ENCODE measurements around the gene SAMSN1. TPM values are rescaled to one million over a fixed set of nuclear protein-coding genes. Genes with fewer than 3 reads are reported as not detected.
"Not testable (repeated sequence)": the region's sequence is repeated elsewhere in the genome, so short reads cannot be mapped to it uniquely, and the experiment has no call there.

SAMSN1 gene
- total RNA-seq, 3 donors from 2014 or later (not counting 1 experiment from before 2014, with no cell fraction given): 17.7 to 101 (median 18.2) TPM

- no peaks in the 10 kb centered on the region for H3K9me3 Mint-ChIP-seq
- H3K4me3 Mint-ChIP-seq: no peak overlapping the region
- no peak overlapping the region for H3K27ac ChIP-seq (ENCODE audit: low read length)
- H3K36me3 ChIP-seq (ENCODE audit: control insufficient read depth, insufficient read depth, low read length): no peaks in the 10 kb centered on the region
- H3K4me1 ChIP-seq (ENCODE audit: control insufficient read depth, insufficient read depth, low read length): peaks cover 2% of the 10 kb centered on the region
- intact Hi-C loops (cut with micrococcal nuclease): no loop called here
- ATAC-seq (no peak), DNase-seq (peak in 1 of 2 donors; percentile 52)
- H3K4me1 Mint-ChIP-seq: peaks cover 19 to 24% of the 10 kb centered on the region in 2 donors
- no peak for TF ChIP-seq CTCF (IDR thresholded peaks at IDR 0.05)
- H3K27me3 ChIP-seq (ENCODE audit: control insufficient read depth, insufficient read depth, low read length): no peaks in the 10 kb centered on the region
- H3K27me3 Mint-ChIP-seq (ENCODE audit: low read depth in 2 of 2): no peaks in the 10 kb centered on the region
- no peak overlapping the region for H3K4me3 ChIP-seq (ENCODE audit: low read length)
- peak overlapping the region in 1 of 2 donors; percentile 46 for H3K27ac Mint-ChIP-seq
- 9% methylated on average over 1 of the region's 3 CpGs for WGBS (ENCODE audit: insufficient coverage)
- no peaks in the 10 kb centered on the region for H3K36me3 Mint-ChIP-seq
- no peaks in the 10 kb centered on the region for H3K9me3 ChIP-seq (ENCODE audit: control insufficient read depth, insufficient read depth, low read length)
Observed at GRCh38 chr21:14550135-14550534, 4.0 kb upstream of the SAMSN1 start.

GRCh38 chr21:14548779-14549178, 2.7 kb upstream of the SAMSN1 start:
- Histone ChIP-seq H3K9me3 (ENCODE audit: control insufficient read depth, insufficient read depth, low read length) (no peaks in the 10 kb centered on the region), H3K4me3 (ENCODE audit: low read length) (no peak overlapping the region), H3K27ac (ENCODE audit: low read length) (no peak overlapping the region), H3K4me1 (ENCODE audit: control insufficient read depth, insufficient read depth, low read length) (peaks cover 7% of the 10 kb centered on the region), H3K36me3 (ENCODE audit: control insufficient read depth, insufficient read depth, low read length) (no peaks in the 10 kb centered on the region), H3K27me3 (ENCODE audit: control insufficient read depth, insufficient read depth, low read length) (no peaks in the 10 kb centered on the region)
- WGBS (ENCODE audit: insufficient coverage): 100% methylated on average over 1 of the region's 2 CpGs
- Mint-ChIP-seq H3K27me3 (ENCODE audit: low read depth in 2 of 2) (no peaks in the 10 kb centered on the region), H3K27ac (peak overlapping the region in 1 of 2 donors; percentile 46), H3K36me3 (no peaks in the 10 kb centered on the region), H3K4me3 (no peak overlapping the region), H3K9me3 (no peaks in the 10 kb centered on the region), H3K4me1 (peaks cover 25 to 32% of the 10 kb centered on the region in 2 donors)
- intact Hi-C loops (cut with micrococcal nuclease): loop anchor here (5.0 kb wide), 2 partner anchors 44 to 166 kb away; partner anchors contain the start of gene HSPA13
- TF ChIP-seq CTCF (IDR thresholded peaks at IDR 0.05): no peak
- DNase-seq (peak in 1 of 2 donors; percentile 9), ATAC-seq (peak in 1 of 3 donors; percentile 64)

- intact Hi-C loops (cut with micrococcal nuclease): loop anchor here (5.0 kb wide), 2 partner anchors 44 to 166 kb away; partner anchors contain the start of gene HSPA13
- H3K4me3 Mint-ChIP-seq: no peak overlapping the region
- TF ChIP-seq CTCF (IDR thresholded peaks at IDR 0.05): no peak
- no peaks in the 10 kb centered on the region for H3K27me3 ChIP-seq (ENCODE audit: control insufficient read depth, insufficient read depth, low read length)
- no peaks in the 10 kb centered on the region for H3K9me3 Mint-ChIP-seq
- peaks cover 7% of the 10 kb centered on the region for H3K4me1 ChIP-seq (ENCODE audit: control insufficient read depth, insufficient read depth, low read length)
- H3K27ac Mint-ChIP-seq: peak overlapping the region in 1 of 2 donors; percentile 46
- H3K36me3 ChIP-seq (ENCODE audit: control insufficient read depth, insufficient read depth, low read length): no peaks in the 10 kb centered on the region
- no peak overlapping the region for H3K4me3 ChIP-seq (ENCODE audit: low read length)
- no peak for ATAC-seq
- WGBS (ENCODE audit: insufficient coverage): no CpG with 5 or more reads among the region's 3 CpGs
- no peaks in the 10 kb centered on the region for H3K27me3 Mint-ChIP-seq (ENCODE audit: low read depth in 2 of 2)
- peaks cover 27 to 38% of the 10 kb centered on the region in 2 donors for H3K4me1 Mint-ChIP-seq
- H3K36me3 Mint-ChIP-seq: no peaks in the 10 kb centered on the region
- no peak overlapping the region for H3K27ac ChIP-seq (ENCODE audit: low read length)
- H3K9me3 ChIP-seq (ENCODE audit: control insufficient read depth, insufficient read depth, low read length): no peaks in the 10 kb centered on the region
- peak in 1 of 2 donors; percentile 55 for DNase-seq
Observed at GRCh38 chr21:14547834-14548513, 1.9 kb upstream of the SAMSN1 start.

GRCh38 chr21:14546719-14547118, 604 bp upstream of the SAMSN1 start:
- Mint-ChIP-seq H3K4me1 (peaks cover 39 to 44% of the 10 kb centered on the region in 2 donors), H3K27ac (peak overlapping the region; percentile 85 to 96)
- H3K27me3 ChIP-seq (ENCODE audit: control insufficient read depth, insufficient read depth, low read length); H3K4me3 ChIP-seq (ENCODE audit: low read length); H3K4me3 Mint-ChIP-seq; H3K36me3 Mint-ChIP-seq; H3K9me3 ChIP-seq (ENCODE audit: control insufficient read depth, insufficient read depth, low read length); H3K36me3 ChIP-seq (ENCODE audit: control insufficient read depth, insufficient read depth, low read length); H3K27me3 Mint-ChIP-seq (ENCODE audit: low read depth in 2 of 2); H3K27ac ChIP-seq (ENCODE audit: low read length); ATAC-seq; DNase-seq; H3K9me3 Mint-ChIP-seq: not testable (repeated sequence)
- intact Hi-C loops (cut with micrococcal nuclease): loop anchor here (1.0 to 5.0 kb wide), 4 partner anchors 12 to 164 kb away; partner anchors contain the start of gene HSPA13
- peaks cover 13% of the 10 kb centered on the region for H3K4me1 ChIP-seq (ENCODE audit: control insufficient read depth, insufficient read depth, low read length)
- 94% methylated on average over 4 of the region's 7 CpGs for WGBS (ENCODE audit: insufficient coverage)
